Measurements from ENCODE around the gene MTFMT.

The MTFMT gene

GRCh38 chr15:64979252-64979710 is 50.2 kb downstream of the MTFMT start:
- TF ChIP-seq CTCF (IDR thresholded peaks at IDR 0.05; ENCODE audit: extremely low read depth, missing control alignments): no peak
- DNase-seq (ENCODE audit: low spot score): no peak

GRCh38 chr15:64975390-64975789 is 54.0 kb downstream of the MTFMT start:
- no peak for DNase-seq (ENCODE audit: low spot score)
- TF ChIP-seq CTCF (IDR thresholded peaks at IDR 0.05; ENCODE audit: extremely low read depth, missing control alignments): no peak

GRCh38 chr15:64970698-64971097 is 58.7 kb downstream of the MTFMT start:
- no peak for DNase-seq (ENCODE audit: low spot score)
- TF ChIP-seq CTCF (IDR thresholded peaks at IDR 0.05; ENCODE audit: extremely low read depth, missing control alignments): no peak

- TF ChIP-seq CTCF (IDR thresholded peaks at IDR 0.05; ENCODE audit: extremely low read depth, missing control alignments): no peak
- DNase-seq (ENCODE audit: low spot score): no peak
These were observed 60.0 kb downstream of the MTFMT start for GRCh38 chr15:64969401-64969800.

- DNase-seq (ENCODE audit: low spot score): no peak
- no peak for TF ChIP-seq CTCF (IDR thresholded peaks at IDR 0.05; ENCODE audit: extremely low read depth, missing control alignments)
These were observed 68.4 kb downstream of the MTFMT start for GRCh38 chr15:64961013-64961412.

- DNase-seq (ENCODE audit: low spot score): no peak
- TF ChIP-seq CTCF (IDR thresholded peaks at IDR 0.05; ENCODE audit: extremely low read depth, missing control alignments): no peak
These were observed 69.3 kb downstream of the MTFMT start for GRCh38 chr15:64960153-64960552.

GRCh38 chr15:64959128-64959527 is 70.3 kb downstream of the MTFMT start:
- no peak for TF ChIP-seq CTCF (IDR thresholded peaks at IDR 0.05; ENCODE audit: extremely low read depth, missing control alignments)
- DNase-seq (ENCODE audit: low spot score): no peak
